ENCODE results near the gene KIZ. TPM values are rescaled to one million over a fixed set of nuclear protein-coding genes. Genes with fewer than 3 reads are reported as not detected.

Gene KIZ
- total RNA-seq, 1 experiment from 2014 or later: 31.8 TPM

- no TSS peak for BruUV-seq (replicated peaks)
- intact Hi-C loops (cut with micrococcal nuclease; ENCODE audit: unreplicated experiment): no loop called here
- ChIA-PET POLR2A (no interaction called here), CTCF (no interaction called here)
- H3K27me3 ChIP-seq (replicated peaks; ENCODE audit: control insufficient read depth, insufficient read depth, low read length): no peaks in the 10 kb centered on the region
- H3K4me3 ChIP-seq (ENCODE audit: low read depth, low read length): no peak overlapping the region
- no peaks in the 10 kb centered on the region for H3K27me3 Mint-ChIP-seq (ENCODE audit: insufficient read depth, unreplicated experiment)
- H3K4me1 Mint-ChIP-seq (ENCODE audit: low read depth, unreplicated experiment): no peaks in the 10 kb centered on the region
- no peak for TF ChIP-seq CTCF (IDR thresholded peaks at IDR 0.05; ENCODE audit: insufficient read depth in 1 of 2, low read depth in 1 of 2, low read length in 1 of 2, severe bottlenecking in 1 of 2, unreplicated experiment in 1 of 2)
- H3K9me3 Mint-ChIP-seq (ENCODE audit: unreplicated experiment): no peaks in the 10 kb centered on the region
- H3K4me1 ChIP-seq: no peaks in the 10 kb centered on the region
- no peak overlapping the region for H3K4me3 Mint-ChIP-seq (ENCODE audit: unreplicated experiment)
- H3K36me3 ChIP-seq (ENCODE audit: control insufficient read depth, insufficient read depth, low read length): no peaks in the 10 kb centered on the region
- no peak overlapping the region for H3K27ac Mint-ChIP-seq (ENCODE audit: unreplicated experiment)
- no peaks in the 10 kb centered on the region for H3K9me3 ChIP-seq
- no peak for DNase-seq
- peaks cover 6% of the 10 kb centered on the region for H3K36me3 Mint-ChIP-seq (ENCODE audit: insufficient read depth, unreplicated experiment)
These were observed 25.9 kb downstream of the KIZ start for GRCh38 chr20:21151791-21152190.

- no peaks in the 10 kb centered on the region for H3K9me3 ChIP-seq
- peaks cover 6% of the 10 kb centered on the region for H3K36me3 Mint-ChIP-seq (ENCODE audit: insufficient read depth, unreplicated experiment)
These were observed 28.8 kb downstream of the KIZ start for GRCh38 chr20:21154692-21155091.

GRCh38 chr20:21155268-21155667 is 29.4 kb downstream of the KIZ start:
- no peak for DNase-seq
- H3K4me3 ChIP-seq (ENCODE audit: low read depth, low read length): no peak overlapping the region
- Mint-ChIP-seq H3K4me1 (ENCODE audit: low read depth, unreplicated experiment) (no peaks in the 10 kb centered on the region), H3K36me3 (ENCODE audit: insufficient read depth, unreplicated experiment) (peaks cover 6% of the 10 kb centered on the region), H3K27ac (ENCODE audit: unreplicated experiment) (no peak overlapping the region), H3K9me3 (ENCODE audit: unreplicated experiment) (no peaks in the 10 kb centered on the region), H3K4me3 (ENCODE audit: unreplicated experiment) (no peak overlapping the region), H3K27me3 (ENCODE audit: insufficient read depth, unreplicated experiment) (no peaks in the 10 kb centered on the region)
- H3K27me3 ChIP-seq (replicated peaks; ENCODE audit: control insufficient read depth, insufficient read depth, low read length): no peaks in the 10 kb centered on the region
- ChIA-PET POLR2A (no interaction called here), CTCF (no interaction called here)
- no peaks in the 10 kb centered on the region for H3K36me3 ChIP-seq (ENCODE audit: control insufficient read depth, insufficient read depth, low read length)
- no peaks in the 10 kb centered on the region for H3K4me1 ChIP-seq
- intact Hi-C loops (cut with micrococcal nuclease; ENCODE audit: unreplicated experiment): no loop called here
- no peak for TF ChIP-seq CTCF (IDR thresholded peaks at IDR 0.05; ENCODE audit: insufficient read depth in 1 of 2, low read depth in 1 of 2, low read length in 1 of 2, severe bottlenecking in 1 of 2, unreplicated experiment in 1 of 2)
- H3K9me3 ChIP-seq: no peaks in the 10 kb centered on the region
- BruUV-seq (replicated peaks): no TSS peak

More at GRCh38 chr20:21154692-21155091, 28.8 kb downstream of the KIZ start:
- no peaks in the 10 kb centered on the region for H3K4me1 ChIP-seq
- DNase-seq: no peak
- Mint-ChIP-seq H3K27ac (ENCODE audit: unreplicated experiment) (no peak overlapping the region), H3K4me1 (ENCODE audit: low read depth, unreplicated experiment) (no peaks in the 10 kb centered on the region), H3K9me3 (ENCODE audit: unreplicated experiment) (no peaks in the 10 kb centered on the region), H3K4me3 (ENCODE audit: unreplicated experiment) (no peak overlapping the region), H3K27me3 (ENCODE audit: insufficient read depth, unreplicated experiment) (no peaks in the 10 kb centered on the region)
- no TSS peak for BruUV-seq (replicated peaks)
- ChIA-PET CTCF (no interaction called here), POLR2A (no interaction called here)
- H3K27me3 ChIP-seq (replicated peaks; ENCODE audit: control insufficient read depth, insufficient read depth, low read length): no peaks in the 10 kb centered on the region
- H3K36me3 ChIP-seq (ENCODE audit: control insufficient read depth, insufficient read depth, low read length): no peaks in the 10 kb centered on the region
- no peak overlapping the region for H3K4me3 ChIP-seq (ENCODE audit: low read depth, low read length)
- intact Hi-C loops (cut with micrococcal nuclease; ENCODE audit: unreplicated experiment): no loop called here
- no peak for TF ChIP-seq CTCF (IDR thresholded peaks at IDR 0.05; ENCODE audit: insufficient read depth in 1 of 2, low read depth in 1 of 2, low read length in 1 of 2, severe bottlenecking in 1 of 2, unreplicated experiment in 1 of 2)

All from Caco-2 (cell line).